ENCODE measurements around the gene SELENON. TPM values are rescaled to one million over a fixed set of nuclear protein-coding genes. Genes with fewer than 3 reads are reported as not detected.
A peak's percentile ranks its signal among the peaks of the same experiment; 100 is the strongest.

The SELENON gene
- total and polyA plus RNA-seq, 9 of the 15 experiments (the other 6 are each of a cell fraction or from before 2014, with no cell fraction given), result 0.43 to 26.7 (median 7.0) TPM

GRCh38 chr1:25819491-25820246, 19.7 kb downstream of the SELENON start, which contains the start of gene MTFR1L (continued):
- peak; percentile 91 for TF ChIP-seq HMGN3 (IDR thresholded peaks at IDR 0.05; ENCODE audit: borderline replicate concordance, extremely low read depth, insufficient read length, low read depth, low read length)
- TF ChIP-seq NCOA1 (IDR thresholded peaks at IDR 0.05; ENCODE audit: low read depth), result no peak
- TF ChIP-seq TEAD4 (IDR thresholded peaks at IDR 0.05; ENCODE audit: low read length), result no peak
- peak; percentile 66; the same call in 1 of the 2 replicates for TF ChIP-seq TEAD4 (CRISPR knock-in tag; IDR thresholded peaks at IDR 0.05; ENCODE audit: borderline replicate concordance)
- TF ChIP-seq UBTF (IDR thresholded peaks at IDR 0.05; ENCODE audit: borderline replicate concordance in 1 of 2, low read depth in 2 of 2, low read length in 2 of 2), result no peak; a peak in 3 of 4 replicates
- TF ChIP-seq, protein P1, sequence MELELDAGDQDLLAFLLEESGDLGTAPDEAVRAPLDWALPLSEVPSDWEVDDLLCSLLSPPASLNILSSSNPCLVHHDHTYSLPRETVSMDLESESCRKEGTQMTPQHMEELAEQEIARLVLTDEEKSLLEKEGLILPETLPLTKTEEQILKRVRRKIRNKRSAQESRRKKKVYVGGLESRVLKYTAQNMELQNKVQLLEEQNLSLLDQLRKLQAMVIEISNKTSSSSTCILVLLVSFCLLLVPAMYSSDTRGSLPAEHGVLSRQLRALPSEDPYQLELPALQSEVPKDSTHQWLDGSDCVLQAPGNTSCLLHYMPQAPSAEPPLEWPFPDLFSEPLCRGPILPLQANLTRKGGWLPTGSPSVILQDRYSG (tag; conservative IDR thresholded peaks at IDR 0.05; ENCODE audit: low read depth), result no peak
- TF ChIP-seq HMGXB4 (CRISPR knock-in tag; IDR thresholded peaks at IDR 0.05), result no peak
- TF ChIP-seq, protein P2, sequence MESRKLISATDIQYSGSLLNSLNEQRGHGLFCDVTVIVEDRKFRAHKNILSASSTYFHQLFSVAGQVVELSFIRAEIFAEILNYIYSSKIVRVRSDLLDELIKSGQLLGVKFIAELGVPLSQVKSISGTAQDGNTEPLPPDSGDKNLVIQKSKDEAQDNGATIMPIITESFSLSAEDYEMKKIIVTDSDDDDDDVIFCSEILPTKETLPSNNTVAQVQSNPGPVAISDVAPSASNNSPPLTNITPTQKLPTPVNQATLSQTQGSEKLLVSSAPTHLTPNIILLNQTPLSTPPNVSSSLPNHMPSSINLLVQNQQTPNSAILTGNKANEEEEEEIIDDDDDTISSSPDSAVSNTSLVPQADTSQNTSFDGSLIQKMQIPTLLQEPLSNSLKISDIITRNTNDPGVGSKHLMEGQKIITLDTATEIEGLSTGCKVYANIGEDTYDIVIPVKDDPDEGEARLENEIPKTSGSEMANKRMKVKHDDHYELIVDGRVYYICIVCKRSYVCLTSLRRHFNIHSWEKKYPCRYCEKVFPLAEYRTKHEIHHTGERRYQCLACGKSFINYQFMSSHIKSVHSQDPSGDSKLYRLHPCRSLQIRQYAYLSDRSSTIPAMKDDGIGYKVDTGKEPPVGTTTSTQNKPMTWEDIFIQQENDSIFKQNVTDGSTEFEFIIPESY (CRISPR knock-in tag; IDR thresholded peaks at IDR 0.05), result no peak
- no peak for TF ChIP-seq ZSCAN29 (IDR thresholded peaks at IDR 0.05)
- no peak for TF ChIP-seq ZKSCAN1 (IDR thresholded peaks at IDR 0.05; ENCODE audit: low read depth, low read length)
- no peak for TF ChIP-seq ELK3 (CRISPR knock-in tag; IDR thresholded peaks at IDR 0.05)
- TF ChIP-seq YBX1 (IDR thresholded peaks at IDR 0.05), result no peak
- TF ChIP-seq ZC3H8 (IDR thresholded peaks at IDR 0.05), result no peak
- TF ChIP-seq ZNF324 (CRISPR knock-in tag; IDR thresholded peaks at IDR 0.05), result no peak
- TF ChIP-seq, protein P3, sequence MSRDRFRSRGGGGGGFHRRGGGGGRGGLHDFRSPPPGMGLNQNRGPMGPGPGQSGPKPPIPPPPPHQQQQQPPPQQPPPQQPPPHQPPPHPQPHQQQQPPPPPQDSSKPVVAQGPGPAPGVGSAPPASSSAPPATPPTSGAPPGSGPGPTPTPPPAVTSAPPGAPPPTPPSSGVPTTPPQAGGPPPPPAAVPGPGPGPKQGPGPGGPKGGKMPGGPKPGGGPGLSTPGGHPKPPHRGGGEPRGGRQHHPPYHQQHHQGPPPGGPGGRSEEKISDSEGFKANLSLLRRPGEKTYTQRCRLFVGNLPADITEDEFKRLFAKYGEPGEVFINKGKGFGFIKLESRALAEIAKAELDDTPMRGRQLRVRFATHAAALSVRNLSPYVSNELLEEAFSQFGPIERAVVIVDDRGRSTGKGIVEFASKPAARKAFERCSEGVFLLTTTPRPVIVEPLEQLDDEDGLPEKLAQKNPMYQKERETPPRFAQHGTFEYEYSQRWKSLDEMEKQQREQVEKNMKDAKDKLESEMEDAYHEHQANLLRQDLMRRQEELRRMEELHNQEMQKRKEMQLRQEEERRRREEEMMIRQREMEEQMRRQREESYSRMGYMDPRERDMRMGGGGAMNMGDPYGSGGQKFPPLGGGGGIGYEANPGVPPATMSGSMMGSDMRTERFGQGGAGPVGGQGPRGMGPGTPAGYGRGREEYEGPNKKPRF (IDR thresholded peaks at IDR 0.05; ENCODE audit: low read depth, low read length), result no peak
- no peak for TF ChIP-seq GTF2A2 (tag; IDR thresholded peaks at IDR 0.05)
- TF ChIP-seq ZC3H11A (IDR thresholded peaks at IDR 0.05; ENCODE audit: low read depth, low read length), result no peak
- TF ChIP-seq TARDBP (IDR thresholded peaks at IDR 0.05), result no peak

Measured in K562 (cell line).